IMR-90 (cell line): ENCODE data around the gene LMAN2. TPM values are rescaled to one million over a fixed set of nuclear protein-coding genes. Genes with fewer than 3 reads are reported as not detected.

Experiments used
- ATAC-seq: fragments of 200-7000 bp; cut with Tn5 transposase; 2 replicates; pipeline ENCODE4 v1.9.1; 2020; ENCODE audit warnings: low read depth, mild to moderate bottlenecking, moderate library complexity
- BruUV-seq: library from RNA; stranded (reverse); fragments of 400-500 nt; replicated peaks from 2 replicates; lab custom pipeline; 2021; lab: Mats Ljungman, UMichigan
- CTCF ChIA-PET: fragments of 300-600 bp; formaldehyde crosslinking; extraction: SDS; loops from one replicate; lab custom pipeline; 2021; ENCODE audit warnings: antibody characterized with exemption; lab: Yijun Ruan, JAX
- POLR2A ChIA-PET: fragments of 300-600 bp; sonication (Branson Sonifier 250); formaldehyde crosslinking; loops from one replicate; lab custom pipeline; 2022; ENCODE audit warnings: antibody characterized with exemption; ENCODE audit not compliant: unreplicated experiment; lab: Charles Lee
- DNase-seq: peaks from one replicate; pipeline ENCODE4 v3.0.0; 2013
- H2AFZ ChIP-seq: replicated peaks from 2 replicates; pipeline ENCODE3; 2013; ENCODE audit warnings: low read length, mild to moderate bottlenecking; ENCODE audit not compliant: poor library complexity
- H2AK5ac ChIP-seq: 2 replicates; pipeline ENCODE4 v1.6.1; 2013; ENCODE audit warnings: low read depth, low read length, inconsistent platforms
- H2AK9ac ChIP-seq: replicated peaks from 2 replicates; pipeline ENCODE3; 2013; ENCODE audit warnings: mild to moderate bottlenecking, low read depth, low read length, moderate library complexity; ENCODE audit not compliant: poor library complexity
- H2BK120ac ChIP-seq: 2 replicates; pipeline ENCODE4 v1.6.1; 2013; ENCODE audit warnings: low read depth, low read length, inconsistent platforms
- H2BK15ac ChIP-seq: 3 replicates; pipeline ENCODE4 v1.6.1; 2013; ENCODE audit warnings: low read depth, low read length, inconsistent platforms
- H2BK20ac ChIP-seq: 2 replicates; pipeline ENCODE4 v1.6.1; 2013; ENCODE audit warnings: low read depth, mild to moderate bottlenecking, inconsistent platforms, low read length, moderate library complexity
- H2BK5ac ChIP-seq: 2 replicates; pipeline ENCODE4 v1.6.1; 2013; ENCODE audit warnings: mild to moderate bottlenecking, low read depth, low read length, inconsistent platforms; ENCODE audit not compliant: poor library complexity, severe bottlenecking
- H3K14ac ChIP-seq: replicated peaks from 2 replicates; pipeline ENCODE4 v1.6.1; 2013; ENCODE audit warnings: low read depth, low read length, inconsistent platforms
- H3K18ac ChIP-seq: 2 replicates; pipeline ENCODE4 v1.6.1; 2013; ENCODE audit warnings: low read depth, low read length, control low read depth
- H3K23ac ChIP-seq: 2 replicates; pipeline ENCODE4 v1.6.1; 2013; ENCODE audit warnings: low read depth, low read length, inconsistent platforms
- H3K27ac ChIP-seq: 2 replicates; pipeline ENCODE4 v1.5.1; 2013; ENCODE audit warnings: mild to moderate bottlenecking, control low read depth, low read length; ENCODE audit not compliant: insufficient read depth
- H3K27me3 ChIP-seq: 2 replicates; pipeline ENCODE4 v1.6.1; 2013; ENCODE audit warnings: low read length; ENCODE audit not compliant: control insufficient read depth, insufficient read depth
- H3K36me3 ChIP-seq: 2 replicates; pipeline ENCODE4 v1.6.1; 2013; ENCODE audit warnings: low read length, mixed read lengths; ENCODE audit not compliant: control insufficient read depth, insufficient read depth
- H3K4ac ChIP-seq: 2 replicates; pipeline ENCODE4 v1.6.1; 2013; ENCODE audit warnings: low read depth, low read length, inconsistent platforms
- H3K4me1 ChIP-seq: 2 replicates; pipeline ENCODE4 v1.6.1; 2013; ENCODE audit warnings: low read length, mixed read lengths; ENCODE audit not compliant: control insufficient read depth, insufficient read depth
- H3K4me2 ChIP-seq: 2 replicates; pipeline ENCODE4 v1.6.1; 2013; ENCODE audit warnings: low read depth, mild to moderate bottlenecking, control low read depth, low read length, moderate library complexity
- H3K4me3 ChIP-seq: 2 replicates; pipeline ENCODE4 v1.5.1; 2013; ENCODE audit warnings: low read depth, mild to moderate bottlenecking, control low read depth, low read length, moderate library complexity; ENCODE audit not compliant: insufficient read depth
- H3K56ac ChIP-seq: 2 replicates; pipeline ENCODE4 v1.6.1; 2013; ENCODE audit warnings: low read length, inconsistent platforms; ENCODE audit not compliant: insufficient read depth; ENCODE audit errors: extremely low read depth
- H3K79me1 ChIP-seq, 2 experiments: 2 replicates each; pipeline ENCODE4 v1.6.1; 2013; ENCODE audit warnings: low read length in 2 of 2, inconsistent platforms in 1 of 2, low read depth in 1 of 2
- H3K9ac ChIP-seq: 2 replicates; pipeline ENCODE4 v1.6.1; 2013; ENCODE audit warnings: low read depth, low read length, control low read depth
- H3K9me1 ChIP-seq: 2 replicates; pipeline ENCODE4 v1.6.1; 2013; ENCODE audit warnings: low read length, inconsistent platforms; ENCODE audit not compliant: insufficient read depth
- H3K9me3 ChIP-seq: 2 replicates; pipeline ENCODE4 v1.6.1; 2013; ENCODE audit warnings: low read length; ENCODE audit not compliant: control insufficient read depth, insufficient read depth
- H4K20me1 ChIP-seq: 2 replicates; pipeline ENCODE4 v1.6.1; 2013; ENCODE audit warnings: low read length, inconsistent platforms; ENCODE audit not compliant: insufficient read depth
- H4K5ac ChIP-seq: 2 replicates; pipeline ENCODE4 v1.6.1; 2013; ENCODE audit warnings: mild to moderate bottlenecking, low read depth, low read length, control low read depth
- H4K8ac ChIP-seq, 2 experiments: 2 replicates each; pipeline ENCODE4 v1.6.1; 2013; ENCODE audit warnings: low read depth in 2 of 2, low read length in 2 of 2, control low read depth in 1 of 2, inconsistent platforms in 1 of 2
- H4K91ac ChIP-seq: 2 replicates; pipeline ENCODE4 v1.6.1; 2013; ENCODE audit warnings: low read depth, low read length, inconsistent platforms; ENCODE audit not compliant: insufficient read depth
- MAFK ChIP-seq: IDR thresholded peaks from 2 replicates; pipeline ENCODE4 v1.6.1; 2012; ENCODE audit warnings: low read depth, low read length, improper control_type of control experiment
- POLR2A ChIP-seq: IDR thresholded peaks from 2 replicates; pipeline ENCODE4 v1.6.1; 2012; ENCODE audit warnings: mild to moderate bottlenecking, low read depth, low read length
- RCOR1 ChIP-seq: IDR thresholded peaks from 2 replicates; pipeline ENCODE4 v1.6.1; 2012; ENCODE audit warnings: mild to moderate bottlenecking, low read length, improper control_type of control experiment; ENCODE audit not compliant: insufficient replicate concordance
- SMC3 ChIP-seq: fragments of 150-350 bp; IDR thresholded peaks from 2 replicates; pipeline ENCODE4 v1.6.1; 2016; ENCODE audit warnings: low read depth, mild to moderate bottlenecking, antibody characterized with exemption, low read length, moderate library complexity
- WGBS, 2 experiments: methylation state at CpG; one replicate each; pipeline versions ENCODE4 v1.1.5 to v1.1.7; 2013; ENCODE audit warnings: missing lambda C conversion rate in 2 of 2; ENCODE audit not compliant: insufficient read length in 1 of 2; ENCODE audit errors: extremely low coverage in 2 of 2; 5-methylcytosine and 5-hydroxymethylcytosine counted together
- dilution Hi-C: fragments of 300-500 bp; cut with HindIII; formaldehyde crosslinking; loops from one replicate; pipeline ENCODE4 v1.14.3; 2018; ENCODE audit warnings: low sequenced_read_pairs; ENCODE audit not compliant: unreplicated experiment
- in situ Hi-C: fragments of 300-500 bp; cut with MboI; formaldehyde crosslinking; loops from 3 replicates; pipeline ENCODE4 v1.14.3; 2019; ENCODE audit warnings: low sequenced_read_pairs, inconsistent platforms, mixed read lengths
- intact Hi-C: fragments of 100-400 bp; cut with micrococcal nuclease; formaldehyde crosslinking; loops from 2 replicates; pipeline ENCODE4 v1.10.0; 2022
- polyA plus RNA-seq, 3 experiments: library from polyadenylated mRNA; depleted of rRNA; stranded (reverse); fragments of >200 nt; gene quantifications; 2 replicates each; pipeline ENCODE4 v1.2.3, GENCODE V29; 2012; ENCODE audit warnings: low replicate concordance in 1 of 3
- total RNA-seq: library from RNA; depleted of rRNA; stranded (reverse); fragments of >200 nt; gene quantifications from 2 replicates; pipeline ENCODE4 v1.2.3, GENCODE V29; 2012

LMAN2 gene
- total and polyA plus RNA-seq, 2 of the 4 experiments (the other 2 are of a cell fraction), result 253 to 303 TPM

DNA sequence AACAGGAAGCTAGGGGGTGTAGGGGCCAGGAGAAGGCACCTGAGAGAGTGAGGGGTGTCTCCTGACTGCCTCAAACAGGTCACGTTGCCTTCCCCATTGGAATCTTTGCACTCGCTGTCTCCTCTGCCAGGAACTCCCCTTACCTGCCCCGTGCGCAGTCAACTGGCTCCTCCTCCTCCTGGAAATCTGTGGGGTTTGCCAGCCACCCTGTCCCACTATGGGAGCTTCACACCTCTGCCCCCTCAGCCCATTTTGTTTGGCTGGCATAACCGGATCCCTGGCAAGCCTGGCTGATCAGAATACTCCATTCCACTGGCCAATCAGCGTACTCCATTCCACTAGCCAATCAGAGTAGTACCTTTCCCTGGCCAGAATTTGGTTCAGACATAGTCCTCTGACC, 22.3 kb upstream of the LMAN2 start:
- in situ Hi-C loops (no loop called here), intact Hi-C loops (no loop called here), dilution Hi-C loops (no loop called here)
- no peak overlapping the region for H4K5ac ChIP-seq
- no peak for TF ChIP-seq POLR2A
- no peak for TF ChIP-seq SMC3
- no peak for TF ChIP-seq RCOR1
- TF ChIP-seq MAFK, result no peak
- WGBS, 2 experiments, result 17% methylated on average over 3 of the region's 6 CpGs; no CpG with 5 or more reads in 1 of the 2 experiments
- H2BK120ac ChIP-seq, result no peak overlapping the region
- H2BK20ac ChIP-seq, result no peak overlapping the region
- no peak overlapping the region for H3K4ac ChIP-seq
- H3K23ac ChIP-seq, result no peak overlapping the region
- peaks cover 6% of the 10 kb centered on the region; the same call in 1 of the 2 replicates for H3K27me3 ChIP-seq
- peaks cover 2% of the 10 kb centered on the region; the same call in 1 of the 2 replicates for H3K4me1 ChIP-seq
- H3K56ac ChIP-seq, result no peak overlapping the region
- H2BK5ac ChIP-seq, result no peak overlapping the region
- CTCF ChIA-PET, result no interaction called here
- no peaks in the 10 kb centered on the region for H3K36me3 ChIP-seq
- no peak overlapping the region for H3K18ac ChIP-seq
- no peak overlapping the region for H3K9ac ChIP-seq
- no peaks in the 10 kb centered on the region; the same call in none of the 2 replicates for H4K20me1 ChIP-seq
- BruUV-seq, result no TSS peak
- H2AK9ac ChIP-seq, result no peak overlapping the region
- no peaks in the 10 kb centered on the region for H3K9me3 ChIP-seq
- H3K4me3 ChIP-seq, result no peak overlapping the region
- DNase-seq (no peak), ATAC-seq (no peak)
- H3K27ac ChIP-seq, result no peak overlapping the region
- no peak overlapping the region for H2AK5ac ChIP-seq
- no peak overlapping the region for H3K14ac ChIP-seq
- no peak overlapping the region for H3K4me2 ChIP-seq
- H2AFZ ChIP-seq, result no peak overlapping the region
- H3K9me1 ChIP-seq, result 0 out of 2 replicates have a peak, but pooled peaks cover under 1% of the 10 kb centered on the region
- no peak overlapping the region for H2BK15ac ChIP-seq
- POLR2A ChIA-PET, result no interaction called here
- H3K79me1 ChIP-seq, result no peaks in the 10 kb centered on the region
- H4K91ac ChIP-seq, result no peak overlapping the region
- H4K8ac ChIP-seq, result no peak overlapping the region
